Measurements from ENCODE around the gene GAB3. TPM values are rescaled to one million over a fixed set of nuclear protein-coding genes. Genes with fewer than 3 reads are reported as not detected.
"Not testable (repeated sequence)": the region's sequence is repeated elsewhere in the genome, so short reads cannot be mapped to it uniquely, and the experiment has no call there.

Gene GAB3
- total RNA-seq, 4 donors from 2014 or later = 0.92 to 2.2 (median 1.1) TPM

DNA sequence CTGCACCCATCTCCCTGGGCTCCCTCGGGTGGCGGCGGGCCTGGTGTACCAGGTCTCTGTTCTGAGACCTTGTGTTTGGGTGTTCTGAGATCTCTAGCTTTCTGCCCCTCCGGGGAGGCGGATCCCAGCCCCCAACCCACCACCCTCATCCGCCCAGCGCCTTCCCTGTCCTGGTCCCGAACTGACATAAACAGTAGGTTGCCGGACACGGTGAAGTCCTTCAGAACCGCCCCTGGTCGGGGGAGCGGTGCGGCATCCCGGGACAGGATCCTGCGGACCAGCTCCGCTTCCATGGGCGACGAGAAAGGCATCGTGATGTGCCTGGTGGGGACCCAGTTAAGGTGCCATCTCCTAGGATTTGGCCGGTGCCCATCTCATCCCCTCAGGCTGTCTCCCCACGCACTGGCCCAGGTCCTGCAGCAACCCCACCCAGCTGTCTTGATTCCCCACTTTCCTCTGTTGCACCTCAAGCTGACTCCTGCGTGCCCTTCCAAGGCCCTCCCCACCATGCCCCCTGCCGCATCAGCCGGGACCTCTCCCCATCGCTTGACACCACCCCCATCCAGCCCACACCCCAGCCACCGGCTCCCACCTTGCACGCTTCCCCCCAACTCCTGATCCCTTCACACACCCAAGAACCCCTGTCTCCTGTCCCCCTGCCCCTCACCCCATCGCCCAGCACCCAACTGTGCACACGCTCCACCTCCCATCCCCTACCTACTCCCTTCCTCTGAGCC, 98.4 kb downstream of the GAB3 start:
- Histone ChIP-seq H3K36me3 (no peaks in the 10 kb centered on the region), H3K4me1 (no peaks in the 10 kb centered on the region), H3K27ac (no peak overlapping the region), H3K27me3 (no peaks in the 10 kb centered on the region), H3K4me3 (no peak overlapping the region), H3K9me3 (no peaks in the 10 kb centered on the region)
- TF ChIP-seq CTCF (IDR thresholded peaks at IDR 0.05 in 4 of 5, conservative IDR thresholded peaks at IDR 0.05 in 1 of 5) = no peak
- no peak for TF ChIP-seq POLR2A (IDR thresholded peaks at IDR 0.05)
- in situ Hi-C loops (cut with MboI; ENCODE audit: low sequenced_read_pairs in 4 of 4) (no loop called here), intact Hi-C loops (cut with DNase I; ENCODE audit: low total_unique reads) (no loop called here)
- ATAC-seq (no peak), DNase-seq (no peak)

DNA sequence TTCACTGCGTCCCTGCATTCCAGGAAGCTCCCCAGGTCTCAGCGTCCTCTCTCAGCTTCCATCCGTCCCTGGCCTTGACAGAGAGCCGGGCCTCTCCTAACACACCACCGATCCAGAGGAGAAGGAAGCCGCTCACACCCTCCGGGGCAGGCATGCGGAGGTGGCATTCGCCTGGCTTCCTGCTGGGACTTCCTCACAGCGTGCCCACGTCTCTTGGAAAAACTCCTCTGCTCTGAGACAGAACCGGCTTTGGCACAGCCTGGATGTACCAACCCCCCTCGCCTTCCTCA, 100.7 kb downstream of the GAB3 start:
- TF ChIP-seq POLR2A (IDR thresholded peaks at IDR 0.05) = no peak
- no peak for TF ChIP-seq CTCF (IDR thresholded peaks at IDR 0.05 in 4 of 5, conservative IDR thresholded peaks at IDR 0.05 in 1 of 5)
- no peaks in the 10 kb centered on the region for H3K4me1 ChIP-seq
- H3K36me3 ChIP-seq = no peaks in the 10 kb centered on the region
- ATAC-seq = no peak
- intact Hi-C loops (cut with DNase I; ENCODE audit: low total_unique reads) (no loop called here), in situ Hi-C loops (cut with MboI; ENCODE audit: low sequenced_read_pairs in 4 of 4) (no loop called here)
- no peak overlapping the region for H3K27ac ChIP-seq
- H3K4me3 ChIP-seq = no peak overlapping the region
- no peak for DNase-seq
- H3K27me3 ChIP-seq = no peaks in the 10 kb centered on the region
- no peaks in the 10 kb centered on the region for H3K9me3 ChIP-seq

- no peak overlapping the region for H3K4me3 ChIP-seq
- TF ChIP-seq CTCF (IDR thresholded peaks at IDR 0.05 in 4 of 5, conservative IDR thresholded peaks at IDR 0.05 in 1 of 5) (no peak), POLR2A (IDR thresholded peaks at IDR 0.05) (no peak)
- H3K4me1 ChIP-seq = no peaks in the 10 kb centered on the region
- no peak overlapping the region for H3K27ac ChIP-seq
- H3K36me3 ChIP-seq = no peaks in the 10 kb centered on the region
- no peak for DNase-seq
- H3K9me3 ChIP-seq = no peaks in the 10 kb centered on the region
- in situ Hi-C loops (cut with MboI; ENCODE audit: low sequenced_read_pairs in 4 of 4) = no loop called here
- ATAC-seq = no peak
- intact Hi-C loops (cut with DNase I; ENCODE audit: low total_unique reads) = no loop called here
- H3K27me3 ChIP-seq = no peaks in the 10 kb centered on the region
Observed at GRCh38 chrX:154649503-154650220, 101.2 kb downstream of the GAB3 start.

- H3K27me3 ChIP-seq = no peaks in the 10 kb centered on the region
- no peaks in the 10 kb centered on the region for H3K4me1 ChIP-seq
- no peak overlapping the region for H3K27ac ChIP-seq
- H3K36me3 ChIP-seq = no peaks in the 10 kb centered on the region
- in situ Hi-C loops (cut with MboI; ENCODE audit: low sequenced_read_pairs in 4 of 4) = no loop called here
- ATAC-seq (no peak), DNase-seq (no peak)
- H3K9me3 ChIP-seq = no peaks in the 10 kb centered on the region
- TF ChIP-seq POLR2A (IDR thresholded peaks at IDR 0.05) = no peak
- no peak for TF ChIP-seq CTCF (IDR thresholded peaks at IDR 0.05 in 4 of 5, conservative IDR thresholded peaks at IDR 0.05 in 1 of 5)
- intact Hi-C loops (cut with DNase I; ENCODE audit: low total_unique reads) = no loop called here
- H3K4me3 ChIP-seq = no peak overlapping the region
Observed at GRCh38 chrX:154648931-154649330, 101.9 kb downstream of the GAB3 start.

GRCh38 chrX:154645745-154646378, 105.0 kb downstream of the GAB3 start:
- H3K4me3 ChIP-seq; H3K27me3 ChIP-seq; ATAC-seq; H3K36me3 ChIP-seq; in situ Hi-C loops (cut with MboI; ENCODE audit: low sequenced_read_pairs in 4 of 4); intact Hi-C loops (cut with DNase I; ENCODE audit: low total_unique reads); H3K27ac ChIP-seq; H3K9me3 ChIP-seq; H3K4me1 ChIP-seq; DNase-seq: not testable (repeated sequence)

DNA sequence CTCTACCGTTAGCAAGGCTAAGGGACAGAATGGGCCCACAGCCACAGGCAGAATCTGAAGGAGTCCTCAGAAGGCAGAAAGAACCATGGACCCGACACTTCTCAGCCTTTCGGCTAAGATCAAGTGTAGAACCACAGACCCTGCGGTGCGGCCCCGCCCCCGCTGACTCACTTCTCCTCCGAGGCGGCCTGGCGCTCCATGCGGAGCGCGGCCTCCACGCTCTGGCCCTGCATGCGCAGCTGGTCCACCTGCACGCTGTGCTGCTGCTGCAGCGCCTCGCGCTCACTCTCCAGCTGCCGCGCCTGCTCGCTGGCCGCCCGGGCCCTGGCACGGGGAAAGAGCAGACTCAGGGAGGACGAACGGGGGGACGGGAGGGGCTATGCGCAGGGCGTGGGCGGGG, 107.2 kb downstream of the GAB3 start:
- intact Hi-C loops (cut with DNase I; ENCODE audit: low total_unique reads); ATAC-seq; H3K27ac ChIP-seq; in situ Hi-C loops (cut with MboI; ENCODE audit: low sequenced_read_pairs in 4 of 4); H3K27me3 ChIP-seq; H3K4me3 ChIP-seq; H3K4me1 ChIP-seq; H3K36me3 ChIP-seq; H3K9me3 ChIP-seq; DNase-seq: not testable (repeated sequence)

- not testable (repeated sequence) for ATAC-seq
Observed at GRCh38 chrX:154641740-154642139, 109.1 kb downstream of the GAB3 start.

More at GRCh38 chrX:154641740-154642139, 109.1 kb downstream of the GAB3 start:
- H3K36me3 ChIP-seq; H3K27me3 ChIP-seq; H3K27ac ChIP-seq; H3K4me1 ChIP-seq; DNase-seq; in situ Hi-C loops (cut with MboI; ENCODE audit: low sequenced_read_pairs in 4 of 4); H3K9me3 ChIP-seq; intact Hi-C loops (cut with DNase I; ENCODE audit: low total_unique reads); H3K4me3 ChIP-seq: not testable (repeated sequence)

Data from gastrocnemius medialis (tissue), 4 donors.